GM21528 (cell line): ENCODE results near the gene INPP4B.

Source experiments
- ATAC-seq: cut with Tn5 transposase; IDR thresholded peaks from one replicate; pipeline ENCODE4 v1.9.1; 2021; ENCODE audit warnings: mild to moderate bottlenecking, moderate library complexity; ENCODE audit not compliant: unreplicated experiment, low FRiP score

The INPP4B gene

DNA sequence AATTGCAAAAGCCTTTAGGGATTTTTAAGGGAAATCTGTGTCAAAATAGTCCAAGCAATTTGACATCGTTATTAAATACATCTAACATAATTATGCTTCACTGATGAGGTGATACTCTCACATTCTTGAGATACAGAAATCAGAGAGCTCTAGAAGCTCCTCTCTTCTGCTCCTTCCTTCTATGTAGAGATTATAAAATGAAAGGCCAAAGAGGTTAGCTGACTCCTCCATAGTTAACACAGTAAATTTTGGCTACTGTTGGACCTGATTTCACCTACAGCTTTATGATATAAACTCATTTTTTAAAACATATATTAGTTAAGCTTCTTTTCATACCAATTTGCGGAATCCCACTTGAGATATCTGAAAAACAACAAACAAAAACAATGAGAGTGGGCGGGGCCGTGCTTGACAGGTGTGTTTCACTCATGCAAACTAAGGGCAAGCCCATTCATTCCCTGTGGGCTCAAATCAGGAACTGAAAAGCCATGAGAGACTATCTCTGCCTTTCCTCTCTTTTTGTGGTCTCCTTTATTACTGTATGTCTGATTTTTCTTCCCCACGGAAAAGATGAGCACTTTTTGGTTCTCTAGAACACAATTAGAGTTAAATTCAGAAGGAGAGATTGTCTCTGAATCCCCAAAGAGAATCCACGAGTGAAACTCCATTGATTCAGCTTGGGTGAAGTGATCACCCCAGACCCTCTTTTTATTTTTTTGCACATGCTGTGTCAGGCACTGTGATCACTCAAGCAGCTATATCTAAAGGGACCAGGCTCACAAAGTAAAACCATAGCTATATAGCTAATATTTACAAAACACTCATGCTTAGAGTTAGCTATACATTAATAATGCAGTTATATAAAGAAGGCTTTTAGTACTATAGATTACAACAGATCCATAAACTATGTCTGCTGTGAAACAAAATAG lies 643.4 kb downstream of the INPP4B start:
- peak; percentile 95 for ATAC-seq

DNA sequence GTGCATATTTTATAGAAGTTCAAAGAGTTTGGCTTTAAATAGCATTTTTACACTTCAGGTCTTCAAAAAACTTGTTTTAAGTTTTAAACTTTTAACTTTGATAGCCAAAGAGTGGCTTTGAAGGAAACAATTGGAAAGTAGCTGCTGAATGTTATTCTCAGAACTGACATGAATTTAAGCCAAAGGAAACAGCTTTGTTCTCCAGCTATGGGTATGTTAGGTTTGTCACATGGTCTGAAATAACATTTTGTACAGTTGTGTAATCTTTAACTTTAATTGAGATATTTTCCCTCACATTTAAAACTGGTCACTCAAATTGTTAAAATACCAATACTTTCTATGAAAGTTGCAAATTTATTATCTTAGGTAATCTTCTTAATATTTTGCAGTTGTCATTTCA lies 645.1 kb downstream of the INPP4B start:
- no peak for ATAC-seq

DNA sequence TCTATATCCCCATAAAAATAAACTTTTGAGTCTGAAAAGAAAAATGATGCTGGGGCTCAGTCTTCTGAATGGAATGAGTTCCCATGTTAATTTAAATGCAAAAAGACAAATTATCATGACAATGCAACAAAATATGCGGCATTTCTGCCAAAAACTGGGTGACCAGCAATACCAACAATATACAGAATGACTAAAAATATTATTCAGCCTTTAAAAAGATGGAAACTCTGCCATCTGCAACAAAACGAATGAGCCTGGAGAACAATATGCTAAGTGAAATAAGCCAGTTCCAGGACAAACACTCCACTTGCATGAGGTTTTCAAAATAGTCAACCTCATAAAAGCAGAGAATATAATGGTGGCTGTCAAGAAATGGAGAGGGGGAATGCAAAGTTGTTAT lies 651.2 kb downstream of the INPP4B start:
- ATAC-seq, result no peak

GRCh38 chr4:142191901-142192300 lies 654.2 kb downstream of the INPP4B start:
- ATAC-seq, result no peak

GRCh38 chr4:142181021-142181420 lies 665.1 kb downstream of the INPP4B start:
- ATAC-seq, result no peak

DNA sequence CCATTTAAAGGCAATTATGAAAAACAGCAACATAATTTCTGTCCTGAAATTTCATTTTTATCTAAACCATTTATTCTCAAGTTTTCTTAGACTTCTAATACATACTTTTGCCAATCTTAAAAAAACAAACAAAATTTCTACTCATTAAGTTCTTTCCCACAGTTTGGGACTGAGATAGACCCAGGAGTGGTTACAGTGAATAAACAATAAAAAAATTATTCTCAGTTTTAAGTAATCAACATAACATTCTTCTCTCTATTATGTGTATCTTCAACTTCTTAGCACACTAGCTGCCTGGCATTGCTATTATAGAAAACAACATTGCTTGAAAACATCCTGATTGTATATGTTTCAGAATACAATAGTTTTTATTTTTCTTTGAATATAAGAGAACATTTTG lies 676.9 kb downstream of the INPP4B start:
- no peak for ATAC-seq

- ATAC-seq, result no peak
Observed at GRCh38 chr4:142168181-142168580, 677.9 kb downstream of the INPP4B start.

GRCh38 chr4:142164767-142165500 lies 681.2 kb downstream of the INPP4B start:
- ATAC-seq, result no peak

- no peak for ATAC-seq
Observed at GRCh38 chr4:142161086-142161485, 685.0 kb downstream of the INPP4B start.

DNA sequence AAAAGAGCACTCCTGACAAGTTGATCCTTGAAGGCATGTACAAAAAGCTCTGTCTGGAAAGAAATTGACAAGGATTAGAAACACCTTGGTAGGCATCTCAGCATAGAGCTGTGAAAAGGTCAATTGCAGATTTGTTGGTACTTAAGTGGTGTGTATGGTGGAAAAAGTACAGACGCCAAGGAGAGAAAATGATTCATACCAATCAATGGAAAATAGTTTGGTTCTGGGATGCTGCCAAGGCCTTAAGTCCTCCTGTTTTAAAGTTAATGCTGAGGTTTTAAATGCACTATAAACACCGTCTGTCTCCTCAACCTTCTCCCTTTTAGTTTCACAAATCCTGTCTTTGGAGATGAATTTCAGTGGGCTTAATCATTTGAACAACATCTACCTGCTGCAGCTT lies 685.6 kb downstream of the INPP4B start:
- ATAC-seq, result no peak

- no peak for ATAC-seq
Observed at GRCh38 chr4:142158980-142159379, 687.1 kb downstream of the INPP4B start.

DNA sequence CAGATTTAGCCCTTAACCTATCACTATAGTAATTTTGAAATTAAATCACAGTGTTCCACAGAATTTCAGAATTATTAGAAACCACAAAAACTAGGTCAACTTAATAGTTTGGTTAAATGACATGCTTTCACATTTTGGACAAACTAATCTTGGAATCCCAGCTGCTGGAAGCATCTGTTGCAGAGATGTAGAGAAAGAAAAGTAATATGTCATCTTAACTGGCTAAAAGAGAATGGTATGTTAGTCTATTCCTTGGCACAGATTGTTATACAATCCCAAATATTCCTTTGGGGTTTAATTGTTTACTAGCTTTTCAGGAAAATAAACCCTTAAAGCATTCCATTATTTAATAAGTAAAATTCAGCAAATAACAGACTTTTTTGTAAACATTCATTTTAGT lies 689.8 kb downstream of the INPP4B start:
- ATAC-seq, result no peak

DNA sequence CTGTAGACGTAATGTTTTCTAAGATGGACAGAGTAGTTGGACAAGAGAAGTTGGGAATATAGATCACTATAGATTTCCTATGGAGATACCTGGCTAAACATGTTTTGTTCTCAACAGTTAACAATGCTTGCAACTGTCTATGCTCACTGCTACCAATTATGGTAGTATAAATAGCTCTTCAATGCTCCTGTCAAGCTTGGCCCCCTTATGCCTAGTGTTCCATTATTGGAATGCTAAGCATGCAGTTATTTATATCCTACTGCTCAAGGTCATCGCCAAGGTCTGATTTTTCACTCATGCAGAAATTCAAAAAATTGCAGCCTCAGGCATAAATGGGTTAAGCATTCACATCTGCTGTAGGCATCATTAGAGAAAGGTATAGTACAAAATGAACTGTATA lies 690.8 kb downstream of the INPP4B start:
- ATAC-seq, result no peak

DNA sequence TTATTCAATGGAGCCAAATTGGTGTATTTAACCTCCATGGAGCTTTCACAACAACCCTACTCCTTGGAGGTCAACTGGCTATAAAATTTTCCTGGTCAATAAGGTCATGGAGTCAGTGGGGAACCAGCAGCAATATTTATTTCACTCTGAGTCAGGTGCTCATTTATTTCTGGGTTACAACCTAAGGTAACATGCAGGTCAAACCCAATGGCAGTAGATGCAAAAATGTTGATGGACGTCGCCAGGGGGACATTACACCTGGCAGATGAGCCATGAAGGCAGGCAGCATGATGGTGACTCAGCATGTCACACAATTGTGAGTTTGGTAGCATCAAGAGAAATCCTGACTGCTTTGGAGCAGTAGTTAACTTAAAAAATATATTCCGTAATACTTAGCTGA lies 695.6 kb downstream of the INPP4B start:
- ATAC-seq, result no peak

DNA sequence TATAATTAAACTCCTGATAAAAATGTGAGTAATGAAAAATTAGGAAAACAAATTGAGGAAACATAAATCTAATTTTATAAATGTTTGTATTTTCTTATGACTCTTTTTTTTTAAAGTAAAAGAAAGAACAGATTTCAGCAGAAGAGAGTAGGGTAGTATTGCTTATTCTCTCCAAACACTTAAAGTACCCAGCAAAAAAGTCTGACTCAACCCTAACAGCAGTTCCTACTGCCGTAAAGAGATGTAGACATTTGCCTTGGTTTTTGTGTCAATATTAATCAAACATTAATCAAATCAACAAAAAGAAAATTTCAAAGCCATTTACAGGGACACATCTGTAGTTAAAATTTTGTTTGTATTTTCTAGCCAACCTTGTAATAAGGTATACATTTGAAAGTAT lies 701.3 kb downstream of the INPP4B start:
- ATAC-seq, result no peak

DNA sequence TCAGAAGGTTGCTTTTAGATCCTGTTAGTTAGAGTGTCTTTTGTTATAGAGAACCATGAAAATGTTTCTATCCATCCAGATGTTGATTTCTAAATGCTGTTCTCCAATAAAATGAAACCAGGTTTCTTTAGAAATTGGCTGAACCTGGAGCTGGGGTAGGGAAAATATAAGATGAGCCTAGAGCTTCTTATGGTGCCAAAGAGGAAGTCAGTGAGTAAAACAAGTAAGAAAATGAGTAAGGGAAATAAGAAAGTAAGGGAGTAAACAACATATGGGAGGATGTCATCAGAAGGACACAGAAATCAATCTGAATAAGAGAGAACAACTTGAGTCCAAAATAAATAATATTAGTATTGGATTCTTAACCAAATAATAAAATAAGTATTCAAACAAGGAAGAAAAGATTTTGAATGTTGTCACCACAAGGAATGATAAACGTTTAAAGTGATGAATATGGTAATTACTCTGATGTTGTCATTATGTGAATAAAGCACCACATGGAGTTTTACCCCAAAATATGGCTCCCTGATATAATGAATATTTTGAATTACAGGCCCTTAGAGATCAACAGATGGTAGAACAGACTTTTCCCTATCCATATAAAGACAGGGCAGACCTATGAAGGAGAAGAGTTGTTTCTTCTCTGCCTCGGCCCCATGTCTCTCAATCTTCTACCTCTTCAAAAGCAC lies 703.6 kb downstream of the INPP4B start:
- no peak for ATAC-seq

DNA sequence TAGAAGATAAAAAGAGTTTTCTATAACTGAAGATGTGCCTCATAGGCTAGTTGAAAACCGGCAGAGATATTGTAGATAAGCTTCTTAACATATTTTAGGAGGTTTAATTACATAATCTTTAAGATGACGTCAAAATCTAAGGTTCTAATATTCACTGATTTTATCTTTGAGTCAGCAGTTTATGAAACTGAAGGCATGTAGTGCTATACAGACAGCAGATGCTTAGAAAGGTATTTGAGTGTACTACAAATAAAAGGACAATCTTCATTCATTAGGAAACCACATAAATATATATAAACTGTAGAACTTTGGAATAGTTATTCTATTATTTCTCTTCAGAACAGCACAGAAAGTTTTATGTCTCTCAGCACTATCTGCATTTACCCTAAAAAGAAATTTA lies 704.9 kb downstream of the INPP4B start:
- ATAC-seq, result no peak

- no peak for ATAC-seq
Observed at GRCh38 chr4:142130666-142131065, 715.4 kb downstream of the INPP4B start.

GRCh38 chr4:142129931-142130330 lies 716.2 kb downstream of the INPP4B start:
- no peak for ATAC-seq

GRCh38 chr4:142129473-142129872 lies 716.6 kb downstream of the INPP4B start:
- no peak for ATAC-seq

GRCh38 chr4:142128529-142128928 lies 717.6 kb downstream of the INPP4B start:
- ATAC-seq, result no peak
